Thymus (tissue), 14 donors: ENCODE results near the gene ZSWIM4. TPM values are rescaled to one million over a fixed set of nuclear protein-coding genes. Genes with fewer than 3 reads are reported as not detected.
"Not testable (repeated sequence)": the region's sequence is repeated elsewhere in the genome, so short reads cannot be mapped to it uniquely, and the experiment has no call there.

Experiments
- DNase-seq, 9 donors: peaks; one replicate each; pipeline ENCODE4 v3.0.0-alpha.2; 2013; ENCODE audit warnings: low spot score in 9 of 9, low read depth in 6 of 9, missing footprints in 1 of 9
- H3K27ac ChIP-seq, 2 donors: one replicate each; pipeline ENCODE4 v1.5.1; 2013; ENCODE audit warnings: control low read depth in 1 of 2, low read depth in 1 of 2, low read length in 1 of 2, mild to moderate bottlenecking in 1 of 2, moderate library complexity in 1 of 2
- H3K27me3 ChIP-seq, 2 donors: one replicate each; pipeline ENCODE4 v1.5.1; 2013; ENCODE audit warnings: low read length in 1 of 2; ENCODE audit not compliant: control insufficient read depth in 2 of 2, insufficient read depth in 1 of 2
- H3K36me3 ChIP-seq, 2 donors: one replicate each; pipeline ENCODE4 v1.5.1; 2013; ENCODE audit warnings: low read length in 1 of 2, mild to moderate bottlenecking in 1 of 2, moderate library complexity in 1 of 2; ENCODE audit not compliant: control insufficient read depth in 2 of 2, insufficient read depth in 2 of 2
- H3K4me1 ChIP-seq, 2 donors: one replicate each; pipeline ENCODE4 v1.5.1; 2013; ENCODE audit warnings: low read length in 2 of 2; ENCODE audit not compliant: control insufficient read depth in 2 of 2, insufficient read depth in 2 of 2
- H3K4me3 ChIP-seq, 2 donors: one replicate each; pipeline ENCODE4 v1.5.1; 2013; ENCODE audit warnings: low read length in 2 of 2, control low read depth in 1 of 2, mild to moderate bottlenecking in 1 of 2
- H3K9me3 ChIP-seq, 2 donors: one replicate each; pipeline ENCODE4 v1.5.1; 2013; ENCODE audit warnings: low read length in 1 of 2, mild to moderate bottlenecking in 1 of 2; ENCODE audit not compliant: control insufficient read depth in 2 of 2, insufficient read depth in 1 of 2
- WGBS: extraction: QIAGEN DNeasy Blood & Tissue Kit; methylation state at CpG from one replicate; pipeline ENCODE4 v1.1.7; 2013; 5-methylcytosine and 5-hydroxymethylcytosine counted together
- long read RNA-seq, 10 donors: transcript quantifications; one replicate each; lab custom pipeline, GENCODE V29; 2026
- polyA plus RNA-seq: library from polyadenylated mRNA; stranded (reverse); fragments of 200-250 nt; gene quantifications from one replicate; pipeline ENCODE4 v1.2.3, GENCODE V29; 2013
- total RNA-seq: library from RNA; stranded (reverse); fragments of 120-200 nt; gene quantifications from one replicate; pipeline ENCODE4 v1.2.4, GENCODE V29; 2013
- donor health status: healthy.

ZSWIM4 gene
- total RNA-seq: 1.7 TPM
- 3.3 TPM for polyA plus RNA-seq
- long read RNA-seq, donor 1: 0 reads
- long read RNA-seq, donor 2: 0 reads
- long read RNA-seq, donor 3: 0 reads
- long read RNA-seq, donor 4: 0 reads
- long read RNA-seq, donor 5: 0 reads
- long read RNA-seq, donor 6: 0 reads
- long read RNA-seq, donor 7: 0 reads
- long read RNA-seq, donor 8: 0 reads
- long read RNA-seq, donor 9: 0 reads
- long read RNA-seq, donor 10: 0 reads

- 1% methylated on average over 71 of the region's 71 CpGs for WGBS
Measured at GRCh38 chr19:13794757-13795589, at the start of gene ZSWIM4. ZSWIM4 (plus strand) TSS chr19:13795443; CDS start chr19:13795649, 206 bp downstream.

GRCh38 chr19:13747098-13747453 is 48.2 kb upstream of the ZSWIM4 start:
- peaks cover 10 to 18% of the 10 kb centered on the region in 2 donors for H3K4me1 ChIP-seq
- WGBS: 95% methylated on average over 8 of the region's 8 CpGs
- H3K27me3 ChIP-seq: no peaks in the 10 kb centered on the region
- H3K4me3 ChIP-seq: peak overlapping the region; percentile 72 to 74
- no peak for DNase-seq
- no peak overlapping the region for H3K27ac ChIP-seq
- peaks cover 7 to 8% of the 10 kb centered on the region in 2 donors for H3K36me3 ChIP-seq
- peaks cover 0 to 21% of the 10 kb centered on the region in 2 donors for H3K9me3 ChIP-seq

More at GRCh38 chr19:13794757-13795589, at the start of gene ZSWIM4:
- Histone ChIP-seq H3K27me3 (no peaks in the 10 kb centered on the region), H3K4me1 (peaks cover 13 to 28% of the 10 kb centered on the region in 2 donors), H3K9me3 (no peaks in the 10 kb centered on the region), H3K27ac (peak within 1 kb of the TSS; percentile 55 to 87), H3K4me3 (peak within 1 kb of the TSS; percentile 71 to 97), H3K36me3 (peaks cover 3% of the 10 kb centered on the region in 2 donors)
- DNase-seq: peak; percentile 92 to 99 (median 96)

- WGBS: 6% methylated on average over 25 of the region's 25 CpGs
- peak in 1 of 9 donors; percentile 22 for DNase-seq
Measured at GRCh38 chr19:13748169-13748828, 46.9 kb upstream of the ZSWIM4 start.

GRCh38 chr19:13751436-13751835 is 43.8 kb upstream of the ZSWIM4 start:
- H3K4me1 ChIP-seq: peaks cover 10 to 18% of the 10 kb centered on the region in 2 donors
- H3K27me3 ChIP-seq: no peaks in the 10 kb centered on the region
- DNase-seq: no peak
- 98% methylated on average over 16 of the region's 16 CpGs for WGBS
- peaks cover 41 to 48% of the 10 kb centered on the region in 2 donors for H3K36me3 ChIP-seq
- H3K27ac ChIP-seq: no peak overlapping the region
- H3K9me3 ChIP-seq: peaks cover 0 to 21% of the 10 kb centered on the region in 2 donors
- no peak overlapping the region for H3K4me3 ChIP-seq

More at GRCh38 chr19:13748169-13748828, 46.9 kb upstream of the ZSWIM4 start:
- Histone ChIP-seq H3K9me3 (peaks cover 0 to 21% of the 10 kb centered on the region in 2 donors), H3K4me1 (peaks cover 10 to 18% of the 10 kb centered on the region in 2 donors), H3K36me3 (peaks cover 17 to 19% of the 10 kb centered on the region in 2 donors), H3K4me3 (peak overlapping the region; percentile 72 to 74), H3K27ac (peak overlapping the region; percentile 65 to 89), H3K27me3 (no peaks in the 10 kb centered on the region)

GRCh38 chr19:13753622-13754021 is 41.6 kb upstream of the ZSWIM4 start:
- not testable (repeated sequence) for H3K27ac ChIP-seq, DNase-seq, H3K27me3 ChIP-seq, H3K4me3 ChIP-seq
- H3K36me3 ChIP-seq: peaks cover 61 to 69% of the 10 kb centered on the region in 2 donors
- peaks cover 6 to 14% of the 10 kb centered on the region in 2 donors for H3K4me1 ChIP-seq
- WGBS: 98% methylated on average over 7 of the region's 7 CpGs
- peaks cover 0 to 14% of the 10 kb centered on the region in 2 donors for H3K9me3 ChIP-seq

GRCh38 chr19:13756210-13756609 is 39.0 kb upstream of the ZSWIM4 start:
- Histone ChIP-seq H3K4me3 (no peak overlapping the region), H3K4me1 (no peaks in the 10 kb centered on the region), H3K36me3 (peaks cover 76 to 89% of the 10 kb centered on the region in 2 donors), H3K27me3 (no peaks in the 10 kb centered on the region), H3K27ac (peak overlapping the region in 1 of 2 donors; percentile 18), H3K9me3 (no peaks in the 10 kb centered on the region)
- WGBS: over 99% methylated on average over 9 of the region's 9 CpGs
- no peak for DNase-seq

GRCh38 chr19:13757805-13758772 is 37.2 kb upstream of the ZSWIM4 start:
- Histone ChIP-seq H3K36me3 (peaks cover 72 to 88% of the 10 kb centered on the region in 2 donors), H3K9me3 (no peaks in the 10 kb centered on the region), H3K4me3 (no peak overlapping the region), H3K27me3 (no peaks in the 10 kb centered on the region), H3K4me1 (no peaks in the 10 kb centered on the region), H3K27ac (no peak overlapping the region)
- no peak for DNase-seq
- WGBS: 98% methylated on average over 15 of the region's 15 CpGs

- 99% methylated on average over 24 of the region's 24 CpGs for WGBS
- Histone ChIP-seq H3K36me3 (peaks cover 68 to 84% of the 10 kb centered on the region in 2 donors), H3K4me3 (no peak overlapping the region), H3K4me1 (peaks cover under 1 to 1% of the 10 kb centered on the region in 2 donors), H3K27me3 (no peaks in the 10 kb centered on the region), H3K9me3 (no peaks in the 10 kb centered on the region), H3K27ac (no peak overlapping the region)
- no peak for DNase-seq
Measured at GRCh38 chr19:13758795-13759194, 36.4 kb upstream of the ZSWIM4 start.
